Measurements from ENCODE around the gene MICU1.

GRCh38 chr10:72462261-72462660 lies 163.6 kb downstream of the MICU1 start:
- TF ChIP-seq CTCF (IDR thresholded peaks at IDR 0.05) = no peak
- no peak for TF ChIP-seq HMGXB4 (CRISPR knock-in tag; IDR thresholded peaks at IDR 0.05; ENCODE audit: borderline replicate concordance)
- no peak for TF ChIP-seq RARB (CRISPR knock-in tag; IDR thresholded peaks at IDR 0.05)
- no peak for TF ChIP-seq RAD21 (conservative IDR thresholded peaks at IDR 0.05 in 1 of 2, IDR thresholded peaks at IDR 0.05 in 1 of 2)
- no peak for TF ChIP-seq POLR2A (IDR thresholded peaks at IDR 0.05; ENCODE audit: low read length)
- TF ChIP-seq SMC3 (IDR thresholded peaks at IDR 0.05) = no peak
- TF ChIP-seq ESRRA (IDR thresholded peaks at IDR 0.05; ENCODE audit: borderline replicate concordance, low read length) = no peak
- TF ChIP-seq BHLHE40 (IDR thresholded peaks at IDR 0.05; ENCODE audit: low read depth, low read length) = no peak
- TF ChIP-seq JUNB (IDR thresholded peaks at IDR 0.05) = no peak
- no peak for TF ChIP-seq HES2 (IDR thresholded peaks at IDR 0.05)
- TF ChIP-seq MYC (IDR thresholded peaks at IDR 0.05; ENCODE audit: borderline replicate concordance, low read length) = no peak

Data from A549 (cell line).